SK-N-MC (cell line): ENCODE measurements around the gene PRAMEF9.
"Not testable (repeated sequence)": the region's sequence is repeated elsewhere in the genome, so short reads cannot be mapped to it uniquely, and the experiment has no call there.

ENCODE experiments used
- EZH2 ChIP-seq: fragments of 200-600 bp; sonication (generic); IDR thresholded peaks from one replicate; pipeline ENCODE4 v1.6.1; 2017; ENCODE audit warnings: antibody characterized with exemption
- POLR2AphosphoS5 ChIP-seq: IDR thresholded peaks from 2 replicates; pipeline ENCODE4 v1.6.1; 2012; ENCODE audit warnings: mild to moderate bottlenecking, low read depth, low read length, borderline replicate concordance

- not testable (repeated sequence) for TF ChIP-seq EZH2, POLR2AphosphoS5
Measured at GRCh38 chr1:13208712-13209111, 37.1 kb downstream of the PRAMEF9 start.
